HFFc6 (cell line): ENCODE data around the gene ALDH16A1. TPM values are rescaled to one million over a fixed set of nuclear protein-coding genes. Genes with fewer than 3 reads are reported as not detected.
A peak's percentile ranks its signal among the peaks of the same experiment; 100 is the strongest.
"Not testable (repeated sequence)": the region's sequence is repeated elsewhere in the genome, so short reads cannot be mapped to it uniquely, and the experiment has no call there.

Experiments used
- DNase-seq: peaks from one replicate; pipeline ENCODE4 v3.0.0-alpha.2; 2018
- H3K27ac Mint-ChIP-seq: 2 replicates; pipeline ENCODE4 v1.8.0; 2020; ENCODE audit warnings: mild to moderate bottlenecking, mixed read lengths
- H3K27me3 Mint-ChIP-seq: 2 replicates; pipeline ENCODE4 v1.8.0; 2021; ENCODE audit warnings: mild to moderate bottlenecking, moderate library complexity, mixed read lengths; ENCODE audit not compliant: insufficient read depth
- H3K36me3 Mint-ChIP-seq: 2 replicates; pipeline ENCODE4 v1.8.0; 2021; ENCODE audit warnings: low read depth, mixed read lengths
- H3K4me1 Mint-ChIP-seq: 2 replicates; pipeline ENCODE4 v1.8.0; 2020; ENCODE audit warnings: low read depth, mixed read lengths
- H3K4me3 Mint-ChIP-seq: 2 replicates; pipeline ENCODE4 v1.8.0; 2020; ENCODE audit warnings: mild to moderate bottlenecking, moderate library complexity, mixed read lengths
- H3K9me3 Mint-ChIP-seq: 2 replicates; pipeline ENCODE4 v1.8.0; 2020; ENCODE audit warnings: mild to moderate bottlenecking, mixed read lengths
- CTCF ChIP-seq: fragments of 200-600 bp; sonication (generic); IDR thresholded peaks from 2 replicates; pipeline ENCODE4 v1.5.0; 2021; ENCODE audit warnings: antibody characterized with exemption, mild to moderate bottlenecking
- total RNA-seq, 6 experiments: library from RNA; stranded (reverse); fragmentation: NEBNext Ultra II Directional; extraction: Animal tissue kit (Norgen Biotek cat#: 25700); gene quantifications; 2 replicates in 1 of 6; 3 replicates in 5 of 6; pipeline ENCODE4 v1.2.3, GENCODE V29; 2021

The ALDH16A1 gene
- total RNA-seq, 6 experiments from 2014 or later: 13.9 to 23.0 (median 19.8) TPM

- Mint-ChIP-seq H3K4me1 (peaks cover 20% of the 10 kb centered on the region), H3K9me3 (no peaks in the 10 kb centered on the region), H3K27me3 (no peaks in the 10 kb centered on the region), H3K27ac (no peak overlapping the region), H3K4me3 (no peak overlapping the region), H3K36me3 (no peaks in the 10 kb centered on the region)
- DNase-seq: no peak
- no peak for TF ChIP-seq CTCF
Observed at GRCh38 chr19:49470615-49470978, 17.6 kb downstream of the ALDH16A1 start.

- no peaks in the 10 kb centered on the region for H3K9me3 Mint-ChIP-seq
- no peak for TF ChIP-seq CTCF
- peak overlapping the region; percentile 48 for H3K27ac Mint-ChIP-seq
- DNase-seq: no peak
- no peaks in the 10 kb centered on the region for H3K36me3 Mint-ChIP-seq
- peaks cover 29% of the 10 kb centered on the region for H3K4me1 Mint-ChIP-seq
- no peaks in the 10 kb centered on the region for H3K27me3 Mint-ChIP-seq
- H3K4me3 Mint-ChIP-seq: peak overlapping the region; percentile 89
Observed at GRCh38 chr19:49472936-49473335, 19.9 kb downstream of the ALDH16A1 start.

GRCh38 chr19:49473501-49473867 is 20.5 kb downstream of the ALDH16A1 start:
- H3K9me3 Mint-ChIP-seq, DNase-seq, H3K36me3 Mint-ChIP-seq, H3K27me3 Mint-ChIP-seq: not testable (repeated sequence)
- H3K27ac Mint-ChIP-seq: peak overlapping the region; percentile 84; the same call in 1 of the 2 replicates
- peaks cover 29% of the 10 kb centered on the region for H3K4me1 Mint-ChIP-seq
- H3K4me3 Mint-ChIP-seq: peak overlapping the region; percentile 89

GRCh38 chr19:49473868-49474541 is 21.0 kb downstream of the ALDH16A1 start, which contains the start of gene FLT3LG:
Gene FLT3LG (plus strand): TSS chr19:49474215. CDS start chr19:49474640, 425 bp downstream.
- Mint-ChIP-seq H3K4me1 (peaks cover 29% of the 10 kb centered on the region), H3K9me3 (no peaks in the 10 kb centered on the region), H3K4me3 (peak within 1 kb of the TSS; percentile 89), H3K27ac (peak within 1 kb of the TSS; percentile 84), H3K36me3 (no peaks in the 10 kb centered on the region), H3K27me3 (no peaks in the 10 kb centered on the region)
- peak; percentile 54 for DNase-seq
- TF ChIP-seq CTCF: peak; percentile 100

GRCh38 chr19:49474542-49474924 is 21.5 kb downstream of the ALDH16A1 start:
- H3K27ac Mint-ChIP-seq: peak overlapping the region; percentile 84
- no peaks in the 10 kb centered on the region for H3K9me3 Mint-ChIP-seq
- no peaks in the 10 kb centered on the region for H3K27me3 Mint-ChIP-seq
- no peak for DNase-seq
- peaks cover 29% of the 10 kb centered on the region for H3K4me1 Mint-ChIP-seq
- H3K36me3 Mint-ChIP-seq: no peaks in the 10 kb centered on the region
- no peak for TF ChIP-seq CTCF
- peak overlapping the region; percentile 89 for H3K4me3 Mint-ChIP-seq

GRCh38 chr19:49475191-49475917 is 22.3 kb downstream of the ALDH16A1 start:
- Mint-ChIP-seq H3K4me3 (peak overlapping the region; percentile 89), H3K4me1 (peaks cover 29% of the 10 kb centered on the region), H3K36me3 (no peaks in the 10 kb centered on the region), H3K27me3 (no peaks in the 10 kb centered on the region), H3K9me3 (no peaks in the 10 kb centered on the region), H3K27ac (peak overlapping the region; percentile 84)
- DNase-seq: no peak
- TF ChIP-seq CTCF: no peak
